GM23248 (cell line): Measurements from ENCODE around the gene ZNF507.

Source experiments
- EZH2 ChIP-seq: fragments of 200-600 bp; sonication (generic); IDR thresholded peaks from 2 replicates; pipeline ENCODE4 v1.6.1; 2018; ENCODE audit warnings: antibody characterized with exemption, mild to moderate bottlenecking; ENCODE audit not compliant: insufficient read depth, poor library complexity, severe bottlenecking
- EZH2phosphoT487 ChIP-seq: fragments of 200-600 bp; sonication (generic); IDR thresholded peaks from 2 replicates; pipeline ENCODE4 v1.6.1; 2018; ENCODE audit warnings: antibody characterized with exemption, moderate library complexity, mild to moderate bottlenecking, low read depth; ENCODE audit not compliant: insufficient read depth

DNA sequence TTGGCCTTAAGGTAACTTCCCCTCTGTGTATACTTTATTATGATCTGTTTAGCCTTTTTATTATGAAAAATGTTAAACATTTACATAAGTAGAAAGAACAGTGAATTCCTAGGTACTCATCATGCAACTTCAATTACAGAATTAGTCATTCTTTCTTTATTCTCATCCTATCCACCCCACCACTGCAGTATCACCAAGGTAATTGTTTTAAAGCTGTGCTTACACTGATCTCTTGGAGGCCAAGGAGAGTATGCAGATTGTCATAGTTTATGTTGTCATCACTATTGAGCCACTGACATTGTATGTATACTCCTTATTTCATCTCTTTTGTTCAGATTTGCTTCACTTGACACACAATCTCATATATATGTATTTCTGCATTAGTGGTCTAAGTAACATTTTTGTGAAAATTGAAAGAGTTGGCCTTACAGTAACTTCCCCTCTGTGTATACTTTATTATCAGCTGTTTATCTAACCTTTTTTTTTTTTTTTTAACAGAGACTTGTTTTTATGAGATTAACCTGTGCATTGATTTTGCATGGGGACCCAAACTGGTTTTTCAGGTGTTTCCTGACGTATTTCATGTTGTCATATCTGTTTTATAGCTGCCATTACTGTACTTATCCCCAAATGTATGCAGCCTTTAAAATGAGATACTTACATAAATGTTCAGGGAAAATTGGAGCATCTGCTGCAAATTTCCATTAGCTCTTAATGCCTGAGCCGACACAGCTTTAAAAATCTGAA, 4.5 kb downstream of the ZNF507 start:
- TF ChIP-seq EZH2 (no peak), EZH2phosphoT487 (no peak)
